HG03039 (cell line): ENCODE results near the gene PINLYP.
"Not testable (repeated sequence)": the region's sequence is repeated elsewhere in the genome, so short reads cannot be mapped to it uniquely, and the experiment has no call there.

Source experiments
- ATAC-seq: cut with Tn5 transposase; IDR thresholded peaks from one replicate; pipeline ENCODE4 v1.9.1; 2021; ENCODE audit warnings: mild to moderate bottlenecking, moderate library complexity; ENCODE audit not compliant: unreplicated experiment

The PINLYP gene

GRCh38 chr19:43578787-43579186 lies 3.2 kb downstream of the PINLYP start:
- no peak for ATAC-seq

DNA sequence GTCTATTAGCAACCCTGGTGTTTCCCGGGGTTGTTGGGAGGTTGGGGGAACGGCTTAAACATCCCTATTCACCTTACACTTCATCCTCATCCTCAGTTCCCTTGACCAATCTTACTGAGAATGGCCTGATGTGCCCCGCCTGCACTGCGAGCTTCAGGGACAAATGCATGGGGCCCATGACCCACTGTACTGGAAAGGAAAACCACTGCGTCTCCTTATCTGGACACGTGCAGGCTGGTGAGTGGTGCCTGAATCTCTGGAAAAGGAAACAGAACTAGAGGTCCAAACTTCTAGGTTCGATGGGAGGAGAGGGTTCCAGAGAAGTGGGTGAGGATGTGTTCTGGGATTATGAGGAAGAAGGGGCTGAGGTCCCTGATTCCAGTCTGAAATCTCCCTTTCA lies 5.9 kb downstream of the PINLYP start:
- ATAC-seq, result no peak

GRCh38 chr19:43582495-43582894 lies 6.9 kb downstream of the PINLYP start:
- ATAC-seq, result no peak

DNA sequence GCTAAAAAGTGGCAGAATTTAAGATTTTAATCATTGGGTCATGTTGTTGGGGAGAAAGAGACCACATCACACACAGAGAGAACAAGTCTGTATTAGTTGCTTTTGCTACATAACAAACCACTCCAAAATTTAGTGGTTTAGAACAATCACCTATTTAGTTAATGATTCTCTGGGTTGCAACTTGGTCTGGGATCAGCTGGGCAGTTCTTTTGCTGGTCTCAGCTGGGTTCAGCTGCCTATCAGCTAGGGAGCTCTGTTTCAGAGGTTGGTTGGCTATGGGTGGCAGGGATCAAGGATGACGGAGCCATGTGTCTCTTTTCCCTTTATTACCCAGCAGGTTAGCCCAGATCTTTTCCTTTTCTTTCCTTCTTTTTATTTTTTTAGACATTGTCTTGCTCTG lies 8.9 kb downstream of the PINLYP start:
- ATAC-seq, result no peak

DNA sequence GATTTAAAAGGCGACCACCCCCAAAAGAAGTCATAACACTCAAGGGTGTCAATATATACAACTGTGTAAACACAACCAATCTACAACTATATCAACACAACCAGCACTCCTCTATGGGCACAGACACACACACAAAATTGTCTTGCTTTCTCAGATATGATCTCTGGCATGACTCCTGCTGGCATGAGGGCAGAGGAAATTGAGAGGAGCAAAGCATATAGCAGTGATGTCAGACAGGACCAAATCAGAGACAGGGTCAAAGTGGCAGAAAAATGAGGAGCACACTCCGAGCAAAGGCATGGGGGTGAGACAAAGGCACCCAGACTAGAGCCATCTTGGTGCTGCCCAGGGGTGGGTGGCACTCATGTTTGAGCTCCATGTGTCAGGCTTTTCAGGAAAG lies 10.7 kb downstream of the PINLYP start:
- no peak for ATAC-seq

- ATAC-seq, result not testable (repeated sequence)
Observed at GRCh38 chr19:43587029-43587428, 11.4 kb downstream of the PINLYP start.

- no peak for ATAC-seq
Observed at GRCh38 chr19:43589277-43589676, 13.7 kb downstream of the PINLYP start.

- ATAC-seq, result no peak
Observed at GRCh38 chr19:43589678-43590077, 14.1 kb downstream of the PINLYP start.

GRCh38 chr19:43591904-43592772 lies 16.5 kb downstream of the PINLYP start:
- no peak for ATAC-seq

DNA sequence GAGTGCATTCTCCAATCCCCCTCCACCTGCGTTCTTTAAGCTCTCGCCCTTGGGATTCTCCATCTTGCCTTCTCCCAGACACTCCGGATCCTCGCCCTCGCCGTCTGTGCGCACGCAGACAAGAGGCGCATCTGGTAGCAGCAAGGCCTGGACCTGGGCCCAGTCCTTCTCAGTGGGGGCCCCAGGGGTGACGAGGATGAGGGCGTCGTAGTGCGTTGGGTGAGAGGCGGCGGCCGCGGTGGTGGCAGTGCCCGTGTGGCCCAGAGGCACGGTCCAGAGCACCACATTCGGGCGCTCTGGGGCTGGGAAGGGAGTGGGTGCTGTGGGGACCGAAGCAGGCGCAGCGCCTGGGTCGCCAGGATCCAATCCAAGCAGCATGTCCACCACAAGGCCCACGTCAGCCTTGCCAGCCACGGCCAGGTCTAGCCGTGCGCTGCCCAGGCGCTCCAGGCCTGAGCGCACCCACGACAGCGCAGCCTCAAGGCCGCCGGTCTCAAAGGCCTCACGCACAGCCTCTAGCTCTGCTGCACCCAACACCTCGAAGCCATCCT lies 17.3 kb downstream of the PINLYP start:
- ATAC-seq, result no peak

DNA sequence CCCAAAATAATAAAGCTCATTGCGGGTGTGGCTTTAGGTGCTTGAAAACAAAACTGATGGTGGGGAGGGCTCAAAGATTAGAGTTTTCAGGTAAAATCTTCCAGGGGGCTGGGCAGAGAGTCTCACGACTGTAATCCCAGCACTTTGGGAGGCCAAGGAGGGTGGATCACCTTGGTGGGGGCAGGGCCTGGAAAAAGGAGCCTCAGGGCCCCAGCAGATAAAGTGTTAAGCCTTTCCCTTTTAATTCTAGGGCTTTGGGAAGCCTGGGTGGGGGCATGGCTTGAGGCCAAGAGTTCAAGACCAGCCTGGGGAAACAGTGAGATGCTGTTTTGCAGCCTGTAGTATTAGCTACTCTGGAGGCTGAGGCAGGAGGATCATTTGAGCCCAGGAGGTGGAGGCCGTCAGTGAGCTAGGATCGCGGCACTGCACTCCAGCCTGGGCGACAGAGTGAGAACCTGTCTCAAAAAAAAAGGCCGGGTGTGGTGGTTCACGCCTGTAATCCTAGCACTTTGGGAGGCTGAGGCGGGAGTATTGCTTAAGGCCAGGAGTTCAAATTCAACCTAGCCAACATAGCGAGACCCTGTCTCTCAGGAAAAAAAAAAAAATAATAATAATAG lies 18.6 kb downstream of the PINLYP start:
- no peak for ATAC-seq

- no peak for ATAC-seq
Observed at GRCh38 chr19:43594710-43595604, 19.4 kb downstream of the PINLYP start.

DNA sequence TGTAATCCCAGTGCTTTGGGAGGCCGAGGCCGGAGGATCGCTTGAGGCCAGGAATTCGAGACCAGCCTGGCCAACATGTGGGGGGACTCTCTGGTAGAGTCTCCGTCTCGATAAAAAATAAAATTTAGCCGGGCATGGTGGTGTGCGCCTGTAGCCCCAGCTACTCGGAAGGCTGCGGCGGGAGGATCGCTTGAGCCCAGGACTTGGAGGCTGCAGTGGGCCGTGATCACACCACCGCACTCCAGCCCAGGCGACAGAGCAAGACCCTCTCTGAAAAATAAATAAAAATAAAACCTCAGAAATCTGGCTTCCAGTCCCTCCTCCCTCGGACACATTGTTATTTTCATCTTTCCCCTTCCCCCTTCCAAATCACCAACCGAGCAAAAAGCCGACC lies 20.0 kb downstream of the PINLYP start:
- ATAC-seq, result no peak

DNA sequence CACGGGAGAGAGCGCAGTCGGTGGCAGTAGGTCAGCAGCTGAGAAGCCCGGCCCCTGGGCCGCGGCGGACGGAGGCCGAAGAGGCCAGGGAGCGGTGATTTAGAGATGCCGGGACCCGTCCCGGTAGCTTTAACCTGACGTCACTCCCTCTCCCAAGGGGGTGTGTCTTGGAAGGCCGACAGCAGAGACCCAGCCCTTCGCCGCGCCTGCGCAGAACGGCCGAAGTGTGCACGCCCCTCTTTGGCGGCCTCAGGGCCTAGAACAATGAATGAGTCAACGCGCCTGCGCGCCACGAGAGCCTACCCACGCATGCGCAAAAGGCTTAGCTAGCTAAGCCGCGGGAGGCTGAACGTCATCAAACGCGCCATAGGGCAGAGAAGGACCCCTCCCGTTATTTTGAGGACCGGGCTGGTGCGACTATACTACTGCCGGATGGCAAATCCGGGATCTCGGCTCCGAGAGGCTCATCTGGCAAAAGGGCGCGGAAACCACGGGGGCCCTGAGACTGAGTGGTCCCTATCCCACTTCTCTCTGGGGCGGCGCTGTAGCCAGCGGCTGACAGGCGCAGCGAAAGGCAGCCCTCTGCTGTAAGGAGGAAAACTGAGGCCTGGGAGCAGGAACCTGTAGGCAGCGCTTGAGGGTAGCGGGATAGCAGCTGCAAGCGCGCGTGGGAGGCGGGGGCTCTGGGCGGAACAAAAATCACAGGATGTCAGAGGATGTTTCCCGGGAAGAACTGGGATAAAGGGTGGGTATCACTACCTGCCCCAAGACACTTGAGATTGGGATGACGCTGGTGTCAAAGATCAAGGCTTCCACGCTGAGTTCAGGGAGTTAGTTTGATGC lies 20.6 kb downstream of the PINLYP start, which contains the start of the genes IRGQ and ZNF576:
Gene IRGQ, minus strand, starts transcription at position 136 of the 843 bp plus-strand sequence. CDS start 796 bp downstream, outside the sequence.
Gene ZNF576, plus strand, starts transcription at position 597 of the 843 bp plus-strand sequence. CDS start 514 bp downstream, outside the sequence.
- peak; percentile 76 for ATAC-seq

DNA sequence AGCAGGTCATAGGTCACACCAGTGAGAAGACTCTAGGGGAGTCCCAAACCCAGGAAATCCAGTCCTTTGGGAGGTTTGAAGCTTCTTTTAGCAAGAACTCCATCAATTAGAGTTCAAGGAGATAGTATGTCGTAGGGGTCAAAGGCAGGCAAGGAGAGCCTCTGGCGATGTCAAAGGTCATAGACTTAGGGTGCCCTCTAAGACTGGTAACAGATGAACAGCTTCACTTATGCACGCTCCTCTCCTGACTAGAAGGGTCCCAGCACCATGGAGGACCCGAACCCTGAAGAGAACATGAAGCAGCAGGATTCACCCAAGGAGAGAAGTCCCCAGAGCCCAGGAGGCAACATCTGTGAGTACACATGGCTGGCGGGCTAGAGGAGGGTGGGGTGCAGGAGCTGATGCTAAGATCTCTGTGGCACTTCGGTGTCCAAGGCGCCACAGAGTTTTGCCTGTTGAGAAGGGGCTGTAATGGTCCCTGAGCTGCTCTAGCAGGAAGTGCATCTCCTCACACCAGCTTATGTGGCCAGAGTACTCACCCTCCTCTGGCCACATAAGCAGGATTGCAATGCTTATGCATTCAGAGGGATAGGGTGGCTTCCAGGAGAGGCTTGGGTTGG lies 21.4 kb downstream of the PINLYP start:
- no peak for ATAC-seq

DNA sequence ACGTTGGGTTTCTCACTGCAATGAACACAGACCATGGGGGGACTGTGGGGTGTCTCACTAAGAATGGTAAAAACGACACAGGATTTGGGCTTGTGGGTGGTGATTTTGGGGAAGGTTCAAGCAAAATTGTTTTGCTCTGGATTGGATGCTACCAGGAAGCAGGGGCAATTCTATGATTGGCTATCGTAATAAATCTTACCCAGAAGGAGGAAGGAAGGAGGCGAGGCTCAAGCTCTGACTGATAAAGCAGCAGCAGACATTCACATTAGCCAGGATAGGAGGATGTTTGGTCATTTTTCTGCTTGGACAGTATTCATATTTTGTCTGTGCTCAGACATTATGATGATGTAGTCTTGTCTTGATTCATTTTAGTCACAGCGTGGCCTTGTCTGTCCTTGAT lies 22.3 kb downstream of the PINLYP start:
- ATAC-seq, result no peak

DNA sequence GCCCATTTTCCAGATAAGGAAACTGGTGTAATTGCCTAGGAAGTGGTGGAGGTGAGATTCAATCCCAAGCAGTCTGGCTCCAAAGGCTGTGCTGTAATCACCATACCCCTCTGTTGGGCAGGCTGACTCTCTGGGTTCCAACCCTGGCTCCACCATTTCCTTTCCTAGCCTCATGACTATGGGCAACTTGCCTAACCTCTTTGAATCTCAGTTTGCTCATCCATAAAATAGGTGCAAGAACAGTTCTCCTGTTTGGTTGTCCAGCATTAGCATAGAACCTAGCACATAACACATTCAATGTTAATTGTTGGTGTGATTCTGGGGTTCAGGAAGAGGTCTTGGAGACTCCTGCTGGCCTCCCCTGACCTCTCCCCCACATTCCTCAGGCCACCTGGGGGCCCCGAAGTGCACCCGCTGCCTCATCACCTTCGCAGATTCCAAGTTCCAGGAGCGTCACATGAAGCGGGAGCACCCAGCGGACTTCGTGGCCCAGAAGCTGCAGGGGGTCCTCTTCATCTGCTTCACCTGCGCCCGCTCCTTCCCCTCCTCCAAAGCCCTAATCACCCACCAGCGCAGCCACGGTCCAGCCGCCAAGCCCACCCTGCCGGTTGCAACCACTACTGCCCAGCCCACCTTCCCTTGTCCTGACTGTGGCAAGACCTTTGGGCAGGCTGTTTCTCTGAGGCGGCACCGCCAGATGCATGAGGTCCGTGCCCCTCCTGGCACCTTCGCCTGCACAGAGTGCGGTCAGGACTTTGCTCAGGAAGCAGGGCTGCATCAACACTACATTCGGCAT lies 23.0 kb downstream of the PINLYP start:
- ATAC-seq, result no peak

DNA sequence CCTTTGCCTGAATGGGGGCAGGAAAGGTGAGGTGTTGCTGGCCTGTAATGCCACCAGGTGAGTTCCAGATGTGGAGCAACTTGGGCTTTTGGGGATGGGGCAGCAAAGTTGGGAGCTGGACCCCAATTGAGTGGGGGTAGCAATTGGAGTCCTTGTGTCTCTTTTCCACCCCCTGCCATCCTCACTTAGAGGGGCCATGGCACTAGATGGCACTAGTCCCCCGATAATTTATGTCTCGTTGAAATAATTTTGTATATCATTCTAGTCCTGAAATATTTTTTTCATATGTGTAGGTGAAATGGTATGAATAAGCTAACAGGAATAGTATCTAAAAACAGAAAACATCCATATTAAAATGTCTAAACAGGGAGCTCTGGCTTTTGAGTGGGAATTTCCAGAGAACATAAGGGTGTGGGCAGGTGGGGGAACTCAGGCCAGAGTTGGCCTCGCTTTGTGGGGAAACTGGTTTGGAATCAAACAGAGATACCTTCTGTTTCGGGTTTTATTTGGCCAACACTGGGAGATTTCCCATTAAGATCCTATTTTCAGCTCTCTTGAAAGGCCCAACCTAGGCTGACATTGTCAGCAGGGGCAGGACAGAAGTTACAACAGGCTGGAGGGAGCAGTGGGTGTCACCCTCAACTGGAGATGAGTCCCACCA lies 24.2 kb downstream of the PINLYP start:
- no peak for ATAC-seq
